Nephron progenitor cell (in vitro differentiated cells): ENCODE results near the gene MCF2L.

Source experiments
- DNase-seq: peaks from one replicate; pipeline ENCODE4 v3.0.0; 2021
- H3K27ac Mint-ChIP-seq: 2 replicates; pipeline ENCODE4 v1.8.0; 2021; ENCODE audit warnings: mild to moderate bottlenecking, moderate library complexity, mixed read lengths
- H3K27me3 Mint-ChIP-seq: 2 replicates; pipeline ENCODE4 v1.8.0; 2021; ENCODE audit warnings: mild to moderate bottlenecking, low read depth, mixed read lengths; ENCODE audit not compliant: poor library complexity
- H3K36me3 Mint-ChIP-seq: 2 replicates; pipeline ENCODE4 v1.8.0; 2021; ENCODE audit warnings: low read depth, mixed read lengths
- H3K4me1 Mint-ChIP-seq: 2 replicates; pipeline ENCODE4 v1.8.0; 2021; ENCODE audit warnings: mixed read lengths
- H3K4me3 Mint-ChIP-seq: 2 replicates; pipeline ENCODE4 v1.8.0; 2021; ENCODE audit warnings: mild to moderate bottlenecking, moderate library complexity, mixed read lengths
- H3K9me3 Mint-ChIP-seq: 2 replicates; pipeline ENCODE4 v1.8.0; 2021; ENCODE audit warnings: mild to moderate bottlenecking, moderate library complexity, mixed read lengths
- CTCF ChIP-seq: fragments of 200-600 bp; sonication (generic); IDR thresholded peaks from 2 replicates; pipeline ENCODE4 v1.5.0; 2021; ENCODE audit warnings: antibody characterized with exemption

The MCF2L gene

GRCh38 chr13:113125506-113126264 is 156.7 kb downstream of the MCF2L start:
- Mint-ChIP-seq H3K36me3 (peaks cover 5% of the 10 kb centered on the region), H3K4me1 (peaks cover 31% of the 10 kb centered on the region), H3K27me3 (peaks cover 28% of the 10 kb centered on the region), H3K27ac (no peak overlapping the region), H3K9me3 (peaks cover 5% of the 10 kb centered on the region), H3K4me3 (no peak overlapping the region)
- no peak for TF ChIP-seq CTCF
- no peak for DNase-seq

GRCh38 chr13:113126265-113127150 is 157.5 kb downstream of the MCF2L start:
- Mint-ChIP-seq H3K4me1 (peaks cover 30% of the 10 kb centered on the region), H3K36me3 (peaks cover 5% of the 10 kb centered on the region), H3K4me3 (no peak overlapping the region), H3K9me3 (peaks cover 5% of the 10 kb centered on the region), H3K27ac (no peak overlapping the region), H3K27me3 (peaks cover 29% of the 10 kb centered on the region)
- no peak for DNase-seq
- TF ChIP-seq CTCF: no peak

GRCh38 chr13:113129480-113129879 is 160.5 kb downstream of the MCF2L start:
- no peak overlapping the region for H3K4me3 Mint-ChIP-seq
- peaks cover 5% of the 10 kb centered on the region for H3K36me3 Mint-ChIP-seq
- peaks cover 11% of the 10 kb centered on the region for H3K9me3 Mint-ChIP-seq
- DNase-seq: no peak
- no peak for TF ChIP-seq CTCF
- no peak overlapping the region for H3K27ac Mint-ChIP-seq
- peaks cover 7% of the 10 kb centered on the region for H3K4me1 Mint-ChIP-seq
- H3K27me3 Mint-ChIP-seq: peaks cover 33% of the 10 kb centered on the region

- Mint-ChIP-seq H3K9me3 (peaks cover 11% of the 10 kb centered on the region), H3K27ac (no peak overlapping the region)
- DNase-seq: no peak
These were observed 161.1 kb downstream of the MCF2L start for GRCh38 chr13:113129921-113130750.

More at GRCh38 chr13:113129921-113130750, 161.1 kb downstream of the MCF2L start:
- peaks cover 5% of the 10 kb centered on the region for H3K36me3 Mint-ChIP-seq
- peaks cover 7% of the 10 kb centered on the region for H3K4me1 Mint-ChIP-seq
- peaks cover 33% of the 10 kb centered on the region for H3K27me3 Mint-ChIP-seq
- no peak overlapping the region for H3K4me3 Mint-ChIP-seq
- no peak for TF ChIP-seq CTCF
